Endothelial cell of umbilical vein (primary cell): Measurements from ENCODE around the gene RMC1. TPM values are rescaled to one million over a fixed set of nuclear protein-coding genes. Genes with fewer than 3 reads are reported as not detected.

ENCODE experiments used
- BruUV-seq: library from RNA; stranded (reverse); fragments of 400-500 nt; replicated peaks from 2 replicates; lab custom pipeline; 2021; lab: Mats Ljungman, UMichigan
- CTCF ChIA-PET: fragments of 300-600, 350-600 bp; sonication (Branson Sonifier 250); formaldehyde crosslinking; loops from one replicate; lab custom pipeline; 2021; ENCODE audit warnings: antibody characterized with exemption, inconsistent platforms; lab: Charles Lee
- POLR2A ChIA-PET: fragments of 300-600, 350-600 bp; sonication (Branson Sonifier 250); formaldehyde crosslinking; loops from one replicate; lab custom pipeline; 2021; ENCODE audit warnings: antibody characterized with exemption, inconsistent platforms; lab: Charles Lee
- DNase-seq: peaks from one replicate; pipeline ENCODE4 v3.0.0-alpha.2; 2011; ENCODE audit warnings: low read depth, low spot score
- FAIRE-seq: peaks from 2 replicates; lab custom pipeline; 2011; peaks lifted over from hg19 to GRCh38; lab: Jason Lieb, UNC
- H2AFZ ChIP-seq: 2 replicates; pipeline ENCODE4 v1.6.0; 2012; ENCODE audit warnings: low read depth, low read length, control low read depth, inconsistent platforms
- H3K27ac ChIP-seq: 2 replicates; pipeline ENCODE4 v1.5.1; 2011; ENCODE audit warnings: low read depth, mild to moderate bottlenecking, control low read depth, low read length, moderate library complexity; ENCODE audit not compliant: insufficient read depth
- H3K27me3 ChIP-seq, 2 experiments: 2 replicates each; pipeline versions ENCODE4 v1.6.0 to v1.6.1; 2011; ENCODE audit warnings: low read length in 2 of 2, mixed read lengths in 1 of 2; ENCODE audit not compliant: control insufficient read depth in 2 of 2, insufficient read depth in 2 of 2
- H3K36me3 ChIP-seq, 2 experiments: 2 replicates in 1 of 2; 3 replicates in 1 of 2; pipeline ENCODE4 v1.5.1; 2011; ENCODE audit warnings: low read length in 2 of 2, mild to moderate bottlenecking in 1 of 2, moderate library complexity in 1 of 2; ENCODE audit not compliant: control insufficient read depth in 2 of 2, insufficient read depth in 2 of 2; ENCODE audit errors: extremely low read depth in 1 of 2
- H3K4me1 ChIP-seq: 3 replicates; pipeline ENCODE4 v1.5.1; 2011; ENCODE audit warnings: mild to moderate bottlenecking, low read length; ENCODE audit not compliant: control insufficient read depth, insufficient read depth; ENCODE audit errors: extremely low read depth
- H3K4me2 ChIP-seq: 2 replicates; pipeline ENCODE4 v1.6.1; 2011; ENCODE audit warnings: low read length, control low read depth, mixed read lengths; ENCODE audit not compliant: insufficient read depth
- H3K4me3 ChIP-seq, 3 experiments: fragments of 200-600 bp in 1 of 3; sonication (generic), shearing (Covaris generic) in 1 of 3; replicated peaks in 1 of 3; 2 replicates each; pipeline ENCODE4 v1.5.1; 2011 to 2016; ENCODE audit warnings: control low read depth in 3 of 3, low read length in 3 of 3, mild to moderate bottlenecking in 2 of 3, inconsistent platforms in 1 of 3, low read depth in 1 of 3, moderate library complexity in 1 of 3; ENCODE audit not compliant: insufficient read depth in 1 of 3
- H3K79me2 ChIP-seq: 2 replicates; pipeline ENCODE4 v1.6.0; 2012; ENCODE audit warnings: low read length, inconsistent platforms; ENCODE audit not compliant: control insufficient read depth, insufficient read depth
- H3K9ac ChIP-seq: replicated peaks from 2 replicates; pipeline ENCODE3; 2011; ENCODE audit warnings: low read length, control low read depth; ENCODE audit not compliant: insufficient read depth; ENCODE audit errors: extremely low read depth
- H3K9me1 ChIP-seq: replicated peaks from 3 replicates; pipeline ENCODE4 v1.6.0; 2011; ENCODE audit warnings: mild to moderate bottlenecking, low read length; ENCODE audit not compliant: control insufficient read depth, insufficient read depth; ENCODE audit errors: extremely low read depth
- H3K9me3 ChIP-seq: replicated peaks from 2 replicates; pipeline ENCODE4 v1.5.1; 2012; ENCODE audit warnings: low read length, inconsistent platforms; ENCODE audit not compliant: control insufficient read depth, insufficient read depth
- H4K20me1 ChIP-seq: replicated peaks from 2 replicates; pipeline ENCODE3; 2011; ENCODE audit warnings: mild to moderate bottlenecking, low read length; ENCODE audit not compliant: control insufficient read depth, insufficient read depth; ENCODE audit errors: extremely low read depth
- EZH2 ChIP-seq: IDR thresholded peaks from 2 replicates; pipeline ENCODE4 v1.6.1; 2012; ENCODE audit warnings: borderline replicate concordance, low read depth, mild to moderate bottlenecking, moderate library complexity, low read length, inconsistent platforms; ENCODE audit not compliant: severe bottlenecking
- FOS ChIP-seq: IDR thresholded peaks from 2 replicates; pipeline ENCODE4 v1.6.1; 2011; ENCODE audit warnings: mild to moderate bottlenecking, low read length, moderate library complexity, borderline replicate concordance; ENCODE audit not compliant: insufficient read depth
- GATA2 ChIP-seq: IDR thresholded peaks from 2 replicates; pipeline ENCODE4 v1.7.0; 2011; ENCODE audit warnings: low read depth, mild to moderate bottlenecking, moderate library complexity, mixed read lengths, low read length; ENCODE audit not compliant: insufficient read length, insufficient read depth
- JUN ChIP-seq: IDR thresholded peaks from 2 replicates; pipeline ENCODE4 v1.6.1; 2011; ENCODE audit warnings: borderline replicate concordance, low read depth; ENCODE audit not compliant: insufficient read length, insufficient read depth
- MYC ChIP-seq: IDR thresholded peaks from one replicate; pipeline ENCODE4 v1.6.1; 2011; ENCODE audit warnings: mild to moderate bottlenecking, low read depth, low read length
- POLR2A ChIP-seq: IDR thresholded peaks from 2 replicates; pipeline ENCODE4 v1.6.1; 2012; ENCODE audit warnings: low read depth, mild to moderate bottlenecking, control low read depth, low read length
- POLR2AphosphoS5 ChIP-seq: IDR thresholded peaks from 2 replicates; pipeline ENCODE4 v1.6.1; 2012; ENCODE audit warnings: low read depth, mild to moderate bottlenecking, control low read depth, low read length, moderate library complexity; ENCODE audit not compliant: insufficient read depth
- dilution Hi-C: fragments of 300-500 bp; cut with MboI; formaldehyde crosslinking; loops from one replicate; pipeline ENCODE4 v1.15.0; 2019; ENCODE audit warnings: low sequenced_read_pairs; ENCODE audit not compliant: extremely low pct_ligation_motif_present
- intact Hi-C: fragments of 100-400 bp; cut with micrococcal nuclease; formaldehyde crosslinking; loops from one replicate; pipeline ENCODE4 v1.10.0; 2022
- polyA plus RNA-seq, 4 experiments: library from polyadenylated mRNA; depleted of rRNA in 3 of 4; stranded (reverse) in 3 of 4; unstranded in 1 of 4; fragments of >200 nt; gene quantifications; 2 replicates each; pipeline versions ENCODE4 v1.2.1 to v1.2.3, GENCODE V29; 2011 to 2012; ENCODE audit warnings: missing spikeins in 1 of 4
- total RNA-seq: library from RNA; stranded (reverse); gene quantifications from 2 replicates; pipeline ENCODE4 v1.2.3, GENCODE V29; 2021
- TF ChIP-seq, protein P1 (sequence below), 2 donors: IDR thresholded peaks; 1 replicate in 1 of 2; 2 replicates in 1 of 2; pipeline ENCODE4 v1.5.1; 2011; ENCODE audit warnings: low read length in 2 of 2, mild to moderate bottlenecking in 2 of 2, moderate library complexity in 2 of 2, control low read depth in 1 of 2, inconsistent platforms in 1 of 2, low read depth in 1 of 2; ENCODE audit not compliant: insufficient read depth in 1 of 2; ENCODE audit errors: extremely low read depth in 1 of 2
- TF ChIP-seq, protein P2 (sequence below): IDR thresholded peaks from 2 replicates; pipeline ENCODE4 v1.6.1; 2011; ENCODE audit not compliant: insufficient read depth, insufficient read length

RMC1 gene
- total and polyA plus RNA-seq, 2 donors (not counting 3 experiments of a cell fraction or from before 2014, with no cell fraction given), result 26.2 to 29.7 TPM

DNA sequence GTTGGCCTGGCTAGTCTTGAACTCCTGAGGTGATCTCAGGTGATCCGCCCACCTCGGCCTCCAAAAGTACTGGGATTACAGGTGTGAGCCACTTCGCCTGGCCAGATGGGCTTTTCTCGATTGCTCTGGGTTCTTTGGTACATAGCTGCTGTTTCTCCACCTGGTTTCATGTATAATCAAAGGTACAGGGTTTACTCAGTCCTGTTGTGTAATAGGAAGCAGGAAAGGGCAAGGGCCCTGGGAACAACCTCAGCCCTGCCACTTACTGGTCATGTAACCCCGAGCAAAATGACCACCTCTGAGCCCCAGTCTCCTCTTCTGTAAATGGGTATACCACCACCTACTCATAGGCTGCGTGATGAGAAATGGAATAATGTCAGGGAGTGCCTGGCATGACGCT, 34.0 kb downstream of the RMC1 start:
- Histone ChIP-seq H4K20me1 (no peaks in the 10 kb centered on the region), H2AFZ (no peak overlapping the region), H3K27me3 (no peaks in the 10 kb centered on the region), H3K9me3 (no peaks in the 10 kb centered on the region), H3K9ac (no peak overlapping the region), H3K4me1 (no peaks in the 10 kb centered on the region), H3K9me1 (no peaks in the 10 kb centered on the region), H3K4me3 (no peak overlapping the region), H3K36me3 (peaks cover 37 to 41% of the 10 kb centered on the region in 2 experiments), H3K79me2 (no peaks in the 10 kb centered on the region), H3K27ac (no peak overlapping the region), H3K4me2 (no peak overlapping the region)
- DNase-seq, result no peak
- ChIA-PET POLR2A (no interaction called here), CTCF (no interaction called here)
- dilution Hi-C loops (no loop called here), intact Hi-C loops (no loop called here)
- TF ChIP-seq, protein P1, sequence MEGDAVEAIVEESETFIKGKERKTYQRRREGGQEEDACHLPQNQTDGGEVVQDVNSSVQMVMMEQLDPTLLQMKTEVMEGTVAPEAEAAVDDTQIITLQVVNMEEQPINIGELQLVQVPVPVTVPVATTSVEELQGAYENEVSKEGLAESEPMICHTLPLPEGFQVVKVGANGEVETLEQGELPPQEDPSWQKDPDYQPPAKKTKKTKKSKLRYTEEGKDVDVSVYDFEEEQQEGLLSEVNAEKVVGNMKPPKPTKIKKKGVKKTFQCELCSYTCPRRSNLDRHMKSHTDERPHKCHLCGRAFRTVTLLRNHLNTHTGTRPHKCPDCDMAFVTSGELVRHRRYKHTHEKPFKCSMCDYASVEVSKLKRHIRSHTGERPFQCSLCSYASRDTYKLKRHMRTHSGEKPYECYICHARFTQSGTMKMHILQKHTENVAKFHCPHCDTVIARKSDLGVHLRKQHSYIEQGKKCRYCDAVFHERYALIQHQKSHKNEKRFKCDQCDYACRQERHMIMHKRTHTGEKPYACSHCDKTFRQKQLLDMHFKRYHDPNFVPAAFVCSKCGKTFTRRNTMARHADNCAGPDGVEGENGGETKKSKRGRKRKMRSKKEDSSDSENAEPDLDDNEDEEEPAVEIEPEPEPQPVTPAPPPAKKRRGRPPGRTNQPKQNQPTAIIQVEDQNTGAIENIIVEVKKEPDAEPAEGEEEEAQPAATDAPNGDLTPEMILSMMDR (IDR thresholded peaks at IDR 0.05; ENCODE audit: extremely low read depth in 1 of 2, insufficient read depth in 1 of 2, low read depth in 1 of 2, low read length in 2 of 2), result no peak
- TF ChIP-seq POLR2AphosphoS5, result no peak
- no peak for TF ChIP-seq GATA2
- TF ChIP-seq MYC, result no peak
- TF ChIP-seq JUN, result no peak
- no peak for TF ChIP-seq FOS
- TF ChIP-seq, protein P2, sequence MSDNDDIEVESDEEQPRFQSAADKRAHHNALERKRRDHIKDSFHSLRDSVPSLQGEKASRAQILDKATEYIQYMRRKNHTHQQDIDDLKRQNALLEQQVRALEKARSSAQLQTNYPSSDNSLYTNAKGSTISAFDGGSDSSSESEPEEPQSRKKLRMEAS, result no peak
- no peak for TF ChIP-seq EZH2
- no peak for TF ChIP-seq POLR2A
- no peak for FAIRE-seq
- BruUV-seq, result no TSS peak
